Lower leg skin (tissue), 3 donors: Measurements from ENCODE around the gene LRBA.

Experiments
- POLR2A ChIP-seq, 2 donors: fragments of 450-650 bp; IDR thresholded peaks; one replicate each; pipeline ENCODE4 v1.6.1; 2016 to 2017; ENCODE audit warnings: antibody characterized with exemption in 2 of 2, mild to moderate bottlenecking in 1 of 2, moderate library complexity in 1 of 2
- TF ChIP-seq, protein P1 (sequence below), 3 donors: fragments of 450-650 bp; IDR thresholded peaks; one replicate each; pipeline ENCODE4 v1.5.1; 2016; ENCODE audit warnings: antibody characterized with exemption in 3 of 3, mild to moderate bottlenecking in 3 of 3, moderate library complexity in 2 of 3

DNA sequence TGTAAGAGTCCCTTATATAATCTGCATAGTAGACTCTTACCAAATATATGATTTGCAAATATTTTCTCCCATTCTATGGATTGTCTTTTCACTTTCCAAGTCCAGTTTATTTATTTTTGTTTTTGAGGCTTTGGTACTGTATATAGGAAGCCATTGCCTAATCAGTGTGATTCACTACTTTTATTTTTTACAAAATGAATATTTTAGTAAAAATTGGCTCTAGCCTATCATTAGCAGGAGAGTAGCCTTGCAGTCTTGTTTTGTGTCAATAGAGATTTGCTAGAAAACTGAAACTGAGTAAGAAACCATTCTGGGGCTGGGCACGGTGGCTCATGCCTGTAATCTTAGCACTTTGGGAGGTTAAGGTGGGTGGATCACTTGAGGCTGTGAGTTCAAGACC lies 633.1 kb downstream of the LRBA start:
- TF ChIP-seq, protein P1, sequence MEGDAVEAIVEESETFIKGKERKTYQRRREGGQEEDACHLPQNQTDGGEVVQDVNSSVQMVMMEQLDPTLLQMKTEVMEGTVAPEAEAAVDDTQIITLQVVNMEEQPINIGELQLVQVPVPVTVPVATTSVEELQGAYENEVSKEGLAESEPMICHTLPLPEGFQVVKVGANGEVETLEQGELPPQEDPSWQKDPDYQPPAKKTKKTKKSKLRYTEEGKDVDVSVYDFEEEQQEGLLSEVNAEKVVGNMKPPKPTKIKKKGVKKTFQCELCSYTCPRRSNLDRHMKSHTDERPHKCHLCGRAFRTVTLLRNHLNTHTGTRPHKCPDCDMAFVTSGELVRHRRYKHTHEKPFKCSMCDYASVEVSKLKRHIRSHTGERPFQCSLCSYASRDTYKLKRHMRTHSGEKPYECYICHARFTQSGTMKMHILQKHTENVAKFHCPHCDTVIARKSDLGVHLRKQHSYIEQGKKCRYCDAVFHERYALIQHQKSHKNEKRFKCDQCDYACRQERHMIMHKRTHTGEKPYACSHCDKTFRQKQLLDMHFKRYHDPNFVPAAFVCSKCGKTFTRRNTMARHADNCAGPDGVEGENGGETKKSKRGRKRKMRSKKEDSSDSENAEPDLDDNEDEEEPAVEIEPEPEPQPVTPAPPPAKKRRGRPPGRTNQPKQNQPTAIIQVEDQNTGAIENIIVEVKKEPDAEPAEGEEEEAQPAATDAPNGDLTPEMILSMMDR (IDR thresholded peaks at IDR 0.05): no peak
- no peak for TF ChIP-seq POLR2A (IDR thresholded peaks at IDR 0.05)
